H1 (cell line): ENCODE results near the gene ZNF280B. TPM values are rescaled to one million over a fixed set of nuclear protein-coding genes. Genes with fewer than 3 reads are reported as not detected.

Experiments
- CTCF ChIA-PET: fragments of 300-600 bp; sonication (Branson Sonifier 250); formaldehyde crosslinking; loops from one replicate; lab custom pipeline; 2021; ENCODE audit not compliant: partially characterized antibody; lab: Charles Lee
- POLR2A ChIA-PET: fragments of 300-600 bp; sonication (Branson Sonifier 250); formaldehyde crosslinking; loops from one replicate; lab custom pipeline; 2021; ENCODE audit warnings: inconsistent platforms; ENCODE audit not compliant: partially characterized antibody; lab: Charles Lee
- DNase-seq, 2 experiments: peaks; one replicate each; pipeline versions ENCODE4 v3.0.0 to v3.0.0-alpha.2; 2010 to 2022; ENCODE audit warnings: low spot score in 2 of 2, low read depth in 1 of 2, mixed read lengths in 1 of 2
- FAIRE-seq: peaks from 2 replicates; lab custom pipeline; 2011; peaks lifted over from hg19 to GRCh38; lab: Jason Lieb, UNC
- H2AFZ ChIP-seq: 2 replicates; pipeline ENCODE4 v1.8.1; 2012; ENCODE audit warnings: low read length, inconsistent platforms
- H2AK5ac ChIP-seq: 2 replicates; pipeline ENCODE4 v1.6.1; 2013; ENCODE audit warnings: low read depth, low read length
- H2BK120ac ChIP-seq: replicated peaks from 2 replicates; pipeline ENCODE3; 2013; ENCODE audit warnings: low read depth, low read length, inconsistent platforms
- H2BK12ac ChIP-seq: 2 replicates; pipeline ENCODE4 v1.6.1; 2013; ENCODE audit warnings: low read depth, low read length
- H2BK15ac ChIP-seq: 2 replicates; pipeline ENCODE4 v1.6.1; 2013; ENCODE audit warnings: low read length
- H2BK20ac ChIP-seq: 2 replicates; pipeline ENCODE4 v1.6.1; 2013; ENCODE audit warnings: low read length
- H2BK5ac ChIP-seq: 2 replicates; pipeline ENCODE4 v1.6.1; 2013; ENCODE audit warnings: low read depth, low read length
- H3K14ac ChIP-seq: 2 replicates; pipeline ENCODE4 v1.6.1; 2013; ENCODE audit warnings: inconsistent platforms; ENCODE audit not compliant: insufficient read length
- H3K18ac ChIP-seq: 2 replicates; pipeline ENCODE4 v1.6.1; 2013; ENCODE audit warnings: low read length; ENCODE audit errors: extremely low read depth
- H3K23ac ChIP-seq: 2 replicates; pipeline ENCODE4 v1.6.1; 2013; ENCODE audit warnings: inconsistent platforms; ENCODE audit not compliant: insufficient read length
- H3K23me2 ChIP-seq: 2 replicates; pipeline ENCODE4 v1.6.1; 2013; ENCODE audit warnings: low read depth, low read length
- H3K27ac ChIP-seq: 2 replicates; pipeline ENCODE4 v1.6.1; 2011; ENCODE audit warnings: low read depth, low read length, inconsistent platforms
- H3K27me3 ChIP-seq, 4 experiments: replicated peaks in 1 of 4; 1 replicate in 1 of 4; 2 replicates in 3 of 4; pipeline versions ENCODE4 v1.6.1 to v1.8.1; 2011 to 2013; ENCODE audit warnings: low read length in 3 of 4, mild to moderate bottlenecking in 3 of 4, inconsistent platforms in 2 of 4, mixed read lengths in 2 of 4, moderate library complexity in 1 of 4; ENCODE audit not compliant: control insufficient read depth in 3 of 4, insufficient read depth in 3 of 4; ENCODE audit errors: extremely low read depth in 1 of 4
- H3K36me3 ChIP-seq, 4 experiments: 2 replicates each; pipeline versions ENCODE4 v1.6.1 to v1.8.1; 2011 to 2013; ENCODE audit warnings: mild to moderate bottlenecking in 4 of 4, low read length in 3 of 4, moderate library complexity in 2 of 4, control low read depth in 1 of 4, inconsistent platforms in 1 of 4; ENCODE audit not compliant: insufficient read depth in 4 of 4, control insufficient read depth in 2 of 4
- H3K4ac ChIP-seq: replicated peaks from 2 replicates; pipeline ENCODE3; 2013; ENCODE audit warnings: low read length, low read depth, mixed read lengths, inconsistent platforms; ENCODE audit not compliant: insufficient read length
- H3K4me1 ChIP-seq, 4 experiments: replicated peaks in 1 of 4; 1 replicate in 1 of 4; 2 replicates in 3 of 4; pipeline versions ENCODE4 v1.6.1 to v1.8.1; 2011 to 2013; ENCODE audit warnings: low read length in 3 of 4, inconsistent platforms in 2 of 4, mixed read lengths in 1 of 4; ENCODE audit not compliant: insufficient read depth in 4 of 4, control insufficient read depth in 3 of 4
- H3K4me2 ChIP-seq, 2 experiments: 2 replicates each; pipeline versions ENCODE4 v1.6.1 to v1.8.1; 2011 to 2013; ENCODE audit warnings: low read depth in 2 of 2, low read length in 2 of 2, control low read depth in 1 of 2, inconsistent platforms in 1 of 2, mild to moderate bottlenecking in 1 of 2; ENCODE audit not compliant: insufficient read depth in 1 of 2
- H3K4me3 ChIP-seq, 4 experiments: fragments of 200-600, 300-600 bp in 1 of 4; sonication (generic), shearing (Covaris generic), sonication (Bioruptor Twin) in 1 of 4; 2 replicates each; pipeline versions ENCODE4 v1.5.1 to v1.8.1; 2011 to 2016; ENCODE audit warnings: low read length in 4 of 4, low read depth in 3 of 4, control low read depth in 2 of 4, inconsistent platforms in 2 of 4, mild to moderate bottlenecking in 2 of 4, mixed read lengths in 1 of 4, moderate library complexity in 1 of 4; ENCODE audit not compliant: insufficient read depth in 2 of 4; ENCODE audit errors: extremely low read depth in 1 of 4
- H3K56ac ChIP-seq: replicated peaks from 2 replicates; pipeline ENCODE3; 2013; ENCODE audit warnings: low read depth, mild to moderate bottlenecking, mixed read lengths, low read length, inconsistent platforms; ENCODE audit not compliant: insufficient read length
- H3K79me1 ChIP-seq: 2 replicates; pipeline ENCODE4 v1.6.1; 2013; ENCODE audit warnings: low read depth, low read length, control low read depth
- H3K79me2 ChIP-seq, 2 experiments: 2 replicates each; pipeline versions ENCODE4 v1.6.1 to v1.8.1; 2012 to 2013; ENCODE audit warnings: low read length in 2 of 2, mild to moderate bottlenecking in 2 of 2, inconsistent platforms in 1 of 2; ENCODE audit not compliant: insufficient read depth in 2 of 2, control insufficient read depth in 1 of 2
- H3K9ac ChIP-seq, 4 experiments: replicated peaks in 1 of 4; 1 replicate in 1 of 4; 2 replicates in 3 of 4; pipeline versions ENCODE4 v1.6.1 to v1.8.1; 2011 to 2013; ENCODE audit warnings: low read depth in 3 of 4, low read length in 3 of 4, control low read depth in 2 of 4, mild to moderate bottlenecking in 2 of 4, moderate library complexity in 2 of 4, inconsistent platforms in 1 of 4; ENCODE audit errors: extremely low read depth in 1 of 4
- H3K9me3 ChIP-seq, 2 experiments: 2 replicates each; pipeline versions ENCODE4 v1.6.1 to v1.8.1; 2012 to 2013; ENCODE audit warnings: mild to moderate bottlenecking in 2 of 2, moderate library complexity in 2 of 2, control low read depth in 1 of 2, inconsistent platforms in 1 of 2, low read depth in 1 of 2, low read length in 1 of 2, mixed read lengths in 1 of 2; ENCODE audit not compliant: insufficient read depth in 2 of 2
- H4K20me1 ChIP-seq, 2 experiments: replicated peaks in 1 of 2; 2 replicates each; pipeline versions ENCODE3 to v1.8.1; 2011 to 2013; ENCODE audit warnings: inconsistent platforms in 2 of 2, low read length in 2 of 2, mild to moderate bottlenecking in 1 of 2; ENCODE audit not compliant: insufficient read depth in 2 of 2, control insufficient read depth in 1 of 2
- H4K5ac ChIP-seq: 2 replicates; pipeline ENCODE4 v1.6.1; 2013; ENCODE audit warnings: low read length, low read depth, mixed read lengths, inconsistent platforms; ENCODE audit not compliant: insufficient read length
- H4K8ac ChIP-seq: 2 replicates; pipeline ENCODE4 v1.8.0; 2013; ENCODE audit warnings: mild to moderate bottlenecking, moderate library complexity, low read length, inconsistent platforms; ENCODE audit not compliant: insufficient read depth; ENCODE audit errors: extremely low read depth
- H4K91ac ChIP-seq: replicated peaks from 2 replicates; pipeline ENCODE3; 2013; ENCODE audit warnings: low read length, mixed read lengths, inconsistent platforms; ENCODE audit not compliant: insufficient read length
- CHD2 ChIP-seq: IDR thresholded peaks from 2 replicates; pipeline ENCODE4 v1.6.1; 2012; ENCODE audit warnings: low read length, improper control_type of control experiment
- JUN ChIP-seq: IDR thresholded peaks from 2 replicates; pipeline ENCODE4 v1.6.1; 2011; ENCODE audit warnings: low read depth, mild to moderate bottlenecking, improper control_type of control experiment, low read length
- RBBP5 ChIP-seq: IDR thresholded peaks from 2 replicates; pipeline ENCODE4 v1.7.1; 2012; ENCODE audit warnings: low read depth, mild to moderate bottlenecking, inconsistent platforms, low read length, moderate library complexity, borderline replicate concordance
- polyA plus RNA-seq, 7 experiments: library from polyadenylated mRNA; depleted of rRNA in 3 of 7; stranded (reverse) in 5 of 7; unstranded in 2 of 7; fragments of >200 nt in 5 of 7; fragments of 200-250 nt in 2 of 7; gene quantifications; 1 replicate in 5 of 7; 2 replicates in 1 of 7; 4 replicates in 1 of 7; pipeline versions ENCODE4 v1.2.1 to v1.2.3, GENCODE V29; 2011 to 2013; ENCODE audit warnings: missing spikeins in 2 of 7, mixed read lengths in 2 of 7
- total RNA-seq: library from RNA; stranded (reverse); fragmentation: NEBNext Ultra II Directional; extraction: Animal tissue kit (Norgen Biotek cat#: 25700); gene quantifications from 2 replicates; pipeline ENCODE4 v1.2.1, GENCODE V29; 2021

ZNF280B gene
- total and polyA plus RNA-seq, 2 of the 8 experiments (the other 6 are each of a cell fraction or from before 2014, with no cell fraction given), result 4.8 to 11.7 TPM

DNA sequence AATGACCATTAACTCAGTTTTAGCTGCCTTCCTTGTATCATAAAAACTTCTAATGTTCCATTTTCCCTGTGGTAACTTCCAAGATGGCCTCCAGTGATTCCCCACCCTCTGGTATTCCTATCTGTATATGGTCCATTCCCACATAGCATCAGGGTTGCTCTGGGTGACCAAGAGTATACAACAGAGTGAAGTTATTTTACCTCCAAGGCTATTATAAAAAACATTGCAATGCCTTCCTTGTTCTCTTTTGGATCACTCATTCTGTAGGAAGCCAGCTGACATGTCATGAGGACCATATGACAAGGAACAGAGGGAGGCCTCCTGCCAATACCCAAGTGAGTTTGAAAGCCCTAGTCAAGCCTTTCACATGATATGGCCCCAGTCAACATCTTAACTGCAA, 30.1 kb downstream of the ZNF280B start:
- no peak overlapping the region for H2BK5ac ChIP-seq
- no peak for TF ChIP-seq RBBP5
- TF ChIP-seq CHD2, result no peak
- no peak for TF ChIP-seq JUN
- ChIA-PET CTCF (interaction anchor here (0.6 to 7.9 kb wide), 6 partner anchors 15 to 819 kb away, joined by 3 to 45 read pairs (median 5); no protein-coding TSS in a partner anchor), POLR2A (interaction anchor here (0.7 kb wide), 1 partner anchor 8 kb away, joined by 3 read pairs; no protein-coding TSS in a partner anchor)
- no peak overlapping the region for H3K9ac ChIP-seq
- no peak overlapping the region for H3K4me3 ChIP-seq
- H3K9me3 ChIP-seq, result no peaks in the 10 kb centered on the region
- no peak overlapping the region for H4K91ac ChIP-seq
- no peaks in the 10 kb centered on the region for H4K20me1 ChIP-seq
- H3K56ac ChIP-seq, result no peak overlapping the region
- H3K4me1 ChIP-seq, result peaks cover 0 to 7% (median 3%) of the 10 kb centered on the region in 4 experiments; a peak in 5 of 7 replicates
- H3K79me1 ChIP-seq, result no peaks in the 10 kb centered on the region
- no peak overlapping the region for H4K5ac ChIP-seq
- H3K4ac ChIP-seq, result no peak overlapping the region
- H3K18ac ChIP-seq, result no peak overlapping the region
- H2BK120ac ChIP-seq, result no peak overlapping the region
- no peaks in the 10 kb centered on the region for H3K36me3 ChIP-seq
- no peak overlapping the region for H2BK15ac ChIP-seq
- no peak overlapping the region for H2AFZ ChIP-seq
- no peak overlapping the region for H3K27ac ChIP-seq
- H3K14ac ChIP-seq, result no peak overlapping the region
- H3K27me3 ChIP-seq, result peaks cover 0 to 26% (median 5%) of the 10 kb centered on the region in 4 experiments; a peak in 4 of 7 replicates
- FAIRE-seq (no peak), DNase-seq (no peak)
- H2AK5ac ChIP-seq, result no peak overlapping the region
- H3K4me2 ChIP-seq, result no peak overlapping the region
- H3K23me2 ChIP-seq, result no peaks in the 10 kb centered on the region
- H3K23ac ChIP-seq, result no peak overlapping the region
- no peak overlapping the region for H2BK12ac ChIP-seq
- H2BK20ac ChIP-seq, result no peak overlapping the region
- no peak overlapping the region for H4K8ac ChIP-seq
- H3K79me2 ChIP-seq, result no peaks in the 10 kb centered on the region
